ENCODE data around the gene DONSON.
"Not testable (repeated sequence)": the region's sequence is repeated elsewhere in the genome, so short reads cannot be mapped to it uniquely, and the experiment has no call there.

The DONSON gene, protein sequence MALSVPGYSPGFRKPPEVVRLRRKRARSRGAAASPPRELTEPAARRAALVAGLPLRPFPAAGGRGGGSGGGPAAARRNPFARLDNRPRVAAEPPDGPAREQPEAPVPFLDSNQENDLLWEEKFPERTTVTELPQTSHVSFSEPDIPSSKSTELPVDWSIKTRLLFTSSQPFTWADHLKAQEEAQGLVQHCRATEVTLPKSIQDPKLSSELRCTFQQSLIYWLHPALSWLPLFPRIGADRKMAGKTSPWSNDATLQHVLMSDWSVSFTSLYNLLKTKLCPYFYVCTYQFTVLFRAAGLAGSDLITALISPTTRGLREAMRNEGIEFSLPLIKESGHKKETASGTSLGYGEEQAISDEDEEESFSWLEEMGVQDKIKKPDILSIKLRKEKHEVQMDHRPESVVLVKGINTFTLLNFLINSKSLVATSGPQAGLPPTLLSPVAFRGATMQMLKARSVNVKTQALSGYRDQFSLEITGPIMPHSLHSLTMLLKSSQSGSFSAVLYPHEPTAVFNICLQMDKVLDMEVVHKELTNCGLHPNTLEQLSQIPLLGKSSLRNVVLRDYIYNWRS

DNA sequence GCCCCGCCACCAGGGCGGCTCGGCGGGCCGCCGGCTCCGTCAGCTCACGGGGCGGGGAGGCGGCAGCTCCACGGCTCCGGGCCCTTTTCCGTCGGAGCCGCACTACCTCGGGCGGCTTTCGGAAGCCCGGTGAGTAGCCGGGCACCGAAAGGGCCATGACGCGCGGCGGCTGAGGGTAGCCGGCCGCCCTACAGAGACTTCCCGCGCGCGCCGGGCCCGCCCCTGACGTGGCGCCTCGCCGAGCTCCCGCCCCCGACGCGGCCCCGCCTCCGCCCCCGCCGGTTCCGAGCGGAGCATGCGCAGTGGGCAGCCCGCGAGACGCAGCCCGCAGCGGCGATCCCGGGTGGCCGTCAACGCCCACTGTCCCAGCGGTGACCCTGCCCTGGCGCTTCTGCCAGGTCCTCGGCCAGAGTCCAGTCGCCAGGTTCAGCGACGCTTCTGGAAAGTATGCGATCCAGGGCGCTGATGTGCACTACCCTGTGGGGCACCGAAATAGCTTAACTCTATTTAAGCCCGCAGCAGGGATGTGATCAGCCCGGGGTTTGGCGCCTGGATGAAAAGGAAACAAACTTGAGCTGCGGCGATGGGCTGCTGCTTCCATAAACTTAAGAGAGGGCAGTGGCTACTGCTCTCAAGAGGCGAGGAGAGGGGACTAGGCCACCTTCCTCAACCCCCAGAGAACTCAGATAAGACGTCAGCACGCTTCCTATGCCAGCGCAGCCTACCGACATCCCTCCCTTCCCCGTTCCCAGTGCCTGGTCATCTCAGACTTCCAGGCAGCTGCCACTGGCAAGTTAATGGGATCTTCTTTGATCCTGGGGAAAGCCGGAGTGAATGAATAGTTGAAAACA lies at the start of gene DONSON:
Gene DONSON (minus strand): TSS at position 200 of the 851 bp plus-strand sequence. CDS start 43 bp downstream, at position 157.
- DNase-seq, result peak; percentile 92

- DNase-seq, result no peak
Observed at GRCh38 chr21:33634254-33634653, 45.8 kb upstream of the DONSON start.

- not testable (repeated sequence) for DNase-seq
Observed at GRCh38 chr21:33626151-33626550, 37.7 kb upstream of the DONSON start.

GRCh38 chr21:33622253-33622652 lies 33.8 kb upstream of the DONSON start:
- DNase-seq, result no peak

GRCh38 chr21:33619726-33620125 lies 31.2 kb upstream of the DONSON start:
- DNase-seq, result no peak

- no peak for DNase-seq
Observed at GRCh38 chr21:33618407-33618806, 29.9 kb upstream of the DONSON start.

DNA sequence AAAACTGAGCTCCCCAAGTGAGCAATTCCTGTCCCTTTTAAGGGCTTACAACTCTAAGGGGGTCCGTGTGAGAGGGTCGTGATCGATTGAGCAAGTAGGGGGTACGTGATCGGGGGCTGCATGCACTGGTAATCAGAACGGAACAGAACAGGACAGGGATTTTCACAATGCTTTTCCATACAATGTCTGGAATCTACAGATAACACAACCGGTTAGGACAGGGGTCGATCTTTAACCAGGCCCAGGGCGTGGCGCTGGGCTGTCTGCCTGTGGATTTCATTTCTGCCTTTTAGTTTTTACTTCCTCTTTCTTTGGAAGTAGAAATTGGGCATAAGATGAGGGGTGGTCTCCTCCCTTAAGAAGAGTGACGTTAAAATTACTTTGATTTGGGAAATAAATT lies 29.1 kb upstream of the DONSON start:
- not testable (repeated sequence) for DNase-seq

GRCh38 chr21:33611006-33611744 lies 22.7 kb upstream of the DONSON start:
- DNase-seq, result no peak

DNA sequence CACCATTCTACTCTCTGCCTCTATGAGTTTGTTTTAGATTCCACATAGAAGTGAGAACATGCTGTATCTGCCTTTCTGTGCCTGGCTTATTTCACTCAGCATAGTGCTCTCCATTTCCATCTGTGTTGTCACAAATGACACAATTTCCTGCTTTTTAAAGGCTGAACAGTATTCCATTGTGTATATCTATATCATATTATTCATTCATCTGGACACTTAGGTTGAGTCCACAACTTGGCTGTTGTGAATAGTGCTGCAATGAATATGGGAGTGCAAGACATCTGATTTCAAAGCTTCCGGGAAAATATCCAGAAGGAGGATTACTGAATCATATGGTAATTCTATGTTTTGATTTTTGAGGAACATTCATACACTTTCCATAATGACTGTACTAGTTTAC lies 20.1 kb upstream of the DONSON start:
- no peak for DNase-seq

- no peak for DNase-seq
Observed at GRCh38 chr21:33598051-33598450, 9.6 kb upstream of the DONSON start.

GRCh38 chr21:33587792-33588484 lies 546 bp downstream of the DONSON start:
- DNase-seq, result peak; percentile 40

DNA sequence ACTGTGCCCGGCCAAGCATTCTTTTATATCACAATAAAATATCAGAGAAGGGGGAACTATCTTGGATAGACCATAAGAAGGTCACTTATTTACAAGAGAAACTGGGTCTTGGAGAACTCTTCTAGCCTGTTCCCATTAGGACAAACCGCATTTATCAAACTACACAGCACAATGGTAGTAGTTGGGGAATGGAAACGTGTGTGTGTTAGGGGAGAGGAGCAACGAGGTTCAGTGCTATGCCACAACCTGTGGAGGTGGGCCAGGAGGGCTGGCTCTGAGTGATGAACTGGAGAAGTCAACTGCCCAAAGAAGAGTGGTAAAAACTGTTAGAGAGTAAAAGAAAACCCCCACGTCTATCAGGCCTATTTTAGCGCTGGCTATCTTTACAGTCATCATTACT lies 1.6 kb downstream of the DONSON start:
- DNase-seq, result no peak

GRCh38 chr21:33584455-33584854 lies 4.0 kb downstream of the DONSON start:
- DNase-seq, result no peak

DNA sequence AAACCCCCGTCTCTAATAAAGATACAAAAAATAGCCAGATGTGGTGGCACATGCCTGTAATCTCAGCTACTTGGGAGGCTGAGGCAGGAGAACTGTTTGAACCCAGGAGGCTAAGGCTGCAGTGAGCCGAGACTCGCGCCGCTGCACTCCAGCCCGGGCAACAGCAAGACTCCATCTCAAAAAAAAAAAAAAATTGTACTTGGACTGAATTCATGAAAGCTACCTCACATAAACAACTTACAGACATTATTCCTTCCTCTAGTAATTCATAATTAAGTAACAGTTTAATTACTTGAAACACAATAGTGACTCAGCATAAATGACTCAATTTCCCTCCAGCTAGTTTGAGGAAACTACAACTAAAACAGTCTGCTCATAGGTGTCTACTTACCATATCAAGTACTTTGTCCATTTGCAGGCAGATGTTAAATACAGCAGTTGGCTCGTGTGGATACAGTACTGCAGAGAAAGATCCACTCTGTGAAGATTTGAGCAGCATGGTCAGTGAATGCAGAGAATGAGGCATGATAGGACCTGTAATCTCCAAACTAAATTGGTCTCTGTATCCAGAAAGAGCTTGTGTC lies 9.4 kb downstream of the DONSON start:
- DNase-seq, result peak; percentile 18

DNA sequence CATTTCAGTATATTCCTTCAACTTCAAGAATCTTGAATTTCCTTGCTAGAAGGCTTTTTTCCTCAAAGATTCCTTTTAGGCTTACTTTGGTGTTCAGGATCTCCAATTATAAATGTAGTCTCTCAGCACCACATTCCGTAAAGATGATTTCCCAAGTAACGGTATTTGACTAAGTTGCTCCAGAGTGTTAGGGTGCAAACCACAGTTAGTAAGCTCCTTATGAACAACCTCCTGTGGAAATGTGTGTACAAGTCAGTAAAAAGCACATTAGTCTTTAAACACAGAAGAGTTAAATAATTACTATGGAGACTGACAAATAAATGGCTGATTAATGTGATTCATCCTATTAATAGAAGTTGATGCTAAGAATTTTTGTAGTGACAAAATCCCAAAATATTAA lies 10.3 kb downstream of the DONSON start:
- no peak for DNase-seq

DNA sequence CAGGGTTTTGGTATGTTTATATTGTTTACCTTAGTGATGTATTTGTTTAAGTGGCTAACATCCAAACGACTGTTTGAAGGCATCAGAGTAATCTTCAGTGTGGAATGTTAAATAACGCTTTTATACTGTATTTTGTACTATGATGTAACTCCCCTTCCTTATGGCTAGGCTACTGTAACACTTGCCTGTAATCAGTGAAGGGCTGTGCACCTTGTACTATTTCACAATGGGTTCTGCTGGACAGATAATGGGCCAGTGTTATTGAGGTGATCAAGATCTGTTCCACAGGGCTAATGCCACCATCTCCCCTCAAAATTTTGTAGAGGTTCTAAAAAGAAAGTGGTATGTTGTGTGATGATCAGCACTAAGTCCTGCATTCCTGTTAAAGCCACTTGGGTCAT lies 11.7 kb downstream of the DONSON start:
- not testable (repeated sequence) for DNase-seq

DNA sequence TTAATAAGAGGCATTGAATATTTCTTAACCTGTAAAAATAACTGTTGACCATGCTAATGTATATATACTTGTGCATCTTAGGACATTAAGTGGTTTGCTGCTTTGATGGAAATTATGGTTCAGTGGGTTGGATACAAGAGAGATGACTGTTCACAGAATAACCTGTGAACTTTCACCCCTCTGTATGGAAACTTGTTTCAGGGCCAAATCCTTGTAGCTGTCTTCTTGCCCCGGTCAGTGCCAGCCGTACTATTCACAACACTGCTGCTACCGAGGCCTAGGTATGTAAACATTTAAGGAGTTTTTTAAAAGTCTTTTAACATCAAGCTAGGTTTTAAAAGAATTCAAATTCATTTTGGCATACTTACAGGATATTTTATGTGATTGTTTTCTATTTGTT lies 16.1 kb downstream of the DONSON start:
- no peak for DNase-seq

GRCh38 chr21:33569991-33570390 lies 18.5 kb downstream of the DONSON start:
- DNase-seq, result no peak

DNA sequence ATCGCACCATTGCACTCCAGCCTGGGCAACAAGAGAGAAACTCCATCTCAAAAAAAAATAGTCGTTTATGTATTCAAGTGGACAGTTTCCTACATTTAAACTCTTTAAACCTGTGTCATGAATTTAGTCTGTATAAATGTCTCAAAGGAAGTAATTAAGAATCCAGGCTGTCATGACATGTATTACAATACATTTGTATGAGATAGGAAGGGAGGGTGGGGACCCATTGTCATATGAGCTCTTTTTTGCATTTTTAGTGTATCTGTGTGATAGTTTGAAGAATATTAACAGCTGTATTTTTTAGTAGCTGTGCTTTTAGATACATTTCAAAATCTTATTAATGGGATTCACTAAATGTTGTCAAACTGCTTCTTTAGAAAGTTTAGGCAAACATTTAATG lies 20.0 kb downstream of the DONSON start:
- no peak for DNase-seq

DNA sequence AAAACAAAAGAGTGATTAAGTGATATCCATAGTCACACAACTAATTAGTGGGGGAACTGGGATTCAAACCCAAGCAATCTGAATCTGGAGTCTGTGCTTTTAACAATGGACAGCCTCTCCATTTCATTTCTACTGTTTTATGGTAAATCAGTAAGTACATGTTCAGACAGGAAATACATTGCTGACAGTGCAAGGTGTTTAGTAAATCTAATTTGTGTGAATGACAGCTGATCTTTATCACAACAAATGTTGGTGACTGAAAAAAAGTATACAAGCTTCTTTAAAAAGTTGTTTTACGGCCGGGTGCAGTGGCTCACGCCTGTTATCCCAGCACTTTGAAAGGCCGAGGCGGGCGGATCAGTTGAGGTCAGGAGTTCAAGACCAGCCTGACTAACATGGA lies 20.6 kb downstream of the DONSON start:
- no peak for DNase-seq

GRCh38 chr21:33566514-33566913 lies 22.0 kb downstream of the DONSON start:
- peak; percentile 43 for DNase-seq

GRCh38 chr21:33562389-33562788 lies 26.1 kb downstream of the DONSON start:
- no peak for DNase-seq

All from activated CD4-positive, alpha-beta T cell treated with anti-CD3 and anti-CD28 coated beads, Interleukin-10, Interleukin-2, amounts not matched to agents 100 ng/mL and 50 ng/mL, durations not matched to agents 16 hours and 8 hours (primary cell).